Mesothelial cell of epicardium (in vitro differentiated cells): Measurements from ENCODE around the gene HS2ST1. TPM values are rescaled to one million over a fixed set of nuclear protein-coding genes. Genes with fewer than 3 reads are reported as not detected.

Experiments
- DNase-seq, 2 experiments: peaks; one replicate each; pipeline ENCODE4 v3.0.0; 2021; ENCODE audit warnings: low spot score in 2 of 2; ENCODE audit not compliant: unreplicated experiment in 2 of 2
- H3K27ac Mint-ChIP-seq: 2 replicates; pipeline ENCODE4 v1.8.0; 2021; ENCODE audit warnings: mixed read lengths
- H3K27me3 Mint-ChIP-seq: 2 replicates; pipeline ENCODE4 v1.8.0; 2021; ENCODE audit warnings: low read depth, mixed read lengths
- H3K36me3 Mint-ChIP-seq: 2 replicates; pipeline ENCODE4 v1.8.0; 2021; ENCODE audit warnings: mixed read lengths
- H3K4me1 Mint-ChIP-seq: 2 replicates; pipeline ENCODE4 v1.8.0; 2021; ENCODE audit warnings: mixed read lengths
- H3K4me3 Mint-ChIP-seq: 2 replicates; pipeline ENCODE4 v1.8.0; 2021; ENCODE audit warnings: mild to moderate bottlenecking, moderate library complexity, mixed read lengths
- H3K9me3 Mint-ChIP-seq: 2 replicates; pipeline ENCODE4 v1.8.0; 2021; ENCODE audit warnings: mixed read lengths
- total RNA-seq: library from RNA; stranded (reverse); gene quantifications from 3 replicates; pipeline ENCODE4 v1.2.1, GENCODE V29; 2021
- TF ChIP-seq, protein P1 (sequence below): fragments of 200-600 bp; sonication (generic); IDR thresholded peaks from one replicate; pipeline ENCODE4 v1.5.0; 2021; ENCODE audit warnings: antibody characterized with exemption; ENCODE audit not compliant: unreplicated experiment

HS2ST1 gene
- total RNA-seq, 1 donor from 2014 or later, result 40.2 TPM

DNA sequence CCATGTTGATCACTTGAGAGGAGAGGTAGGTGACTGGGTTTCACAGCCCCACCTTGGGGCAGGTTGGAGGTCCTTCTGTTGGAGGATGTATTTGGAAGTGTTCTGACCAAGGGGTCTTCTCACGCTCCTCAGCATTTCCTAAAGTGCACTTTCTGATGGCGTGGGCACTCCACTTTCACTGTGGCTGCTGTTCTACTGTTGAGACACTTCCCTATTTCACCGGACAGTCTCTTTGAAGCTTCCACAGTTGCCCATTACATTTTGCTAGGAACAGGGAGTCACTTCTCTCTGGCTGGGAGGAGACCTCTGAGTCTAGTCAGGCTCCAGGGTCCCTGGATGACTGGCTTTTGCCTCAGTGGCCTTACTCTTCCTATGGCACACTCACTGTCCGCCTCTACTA, 234.2 kb downstream of the HS2ST1 start:
- no peak overlapping the region for H3K27ac Mint-ChIP-seq

DNA sequence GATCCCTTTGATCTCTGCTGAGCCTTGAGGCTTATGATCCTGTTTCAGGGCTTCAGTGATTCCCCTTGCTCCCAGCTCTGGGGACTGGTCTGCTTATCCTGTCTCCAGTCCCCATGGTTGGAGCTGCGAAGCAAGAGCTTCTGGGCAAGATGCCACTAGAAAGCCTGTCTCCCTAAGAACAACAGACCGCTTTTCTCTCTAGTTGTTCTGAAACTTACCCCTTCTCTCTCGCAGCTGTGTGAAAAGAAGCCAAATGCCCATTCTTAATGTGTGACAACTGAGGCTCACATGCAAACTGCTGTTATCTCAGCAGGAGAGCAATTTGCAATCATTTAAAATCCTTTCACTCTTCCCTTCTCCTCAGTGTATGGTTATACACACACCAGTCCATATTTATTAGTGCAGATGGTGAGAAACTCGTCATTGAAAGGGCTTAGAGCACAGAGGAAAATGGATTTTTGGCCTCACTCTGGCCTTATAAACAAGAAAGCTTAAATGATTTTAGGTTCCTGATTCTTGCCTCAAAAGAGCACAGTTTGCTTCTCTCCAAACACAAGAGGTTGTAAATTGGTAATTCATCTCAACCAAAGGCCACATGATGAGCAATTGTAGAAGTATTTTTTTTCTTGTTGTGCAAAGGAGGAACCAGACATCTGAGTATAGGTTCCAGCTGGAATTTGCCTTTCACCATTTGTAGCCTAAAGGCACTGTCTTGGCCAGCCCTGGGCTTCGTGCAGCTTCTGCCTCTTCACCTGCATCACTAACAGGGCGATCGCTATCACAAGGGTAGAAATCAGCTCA, 235.0 kb downstream of the HS2ST1 start:
- H3K4me3 Mint-ChIP-seq, result no peak overlapping the region
- TF ChIP-seq, protein P1, sequence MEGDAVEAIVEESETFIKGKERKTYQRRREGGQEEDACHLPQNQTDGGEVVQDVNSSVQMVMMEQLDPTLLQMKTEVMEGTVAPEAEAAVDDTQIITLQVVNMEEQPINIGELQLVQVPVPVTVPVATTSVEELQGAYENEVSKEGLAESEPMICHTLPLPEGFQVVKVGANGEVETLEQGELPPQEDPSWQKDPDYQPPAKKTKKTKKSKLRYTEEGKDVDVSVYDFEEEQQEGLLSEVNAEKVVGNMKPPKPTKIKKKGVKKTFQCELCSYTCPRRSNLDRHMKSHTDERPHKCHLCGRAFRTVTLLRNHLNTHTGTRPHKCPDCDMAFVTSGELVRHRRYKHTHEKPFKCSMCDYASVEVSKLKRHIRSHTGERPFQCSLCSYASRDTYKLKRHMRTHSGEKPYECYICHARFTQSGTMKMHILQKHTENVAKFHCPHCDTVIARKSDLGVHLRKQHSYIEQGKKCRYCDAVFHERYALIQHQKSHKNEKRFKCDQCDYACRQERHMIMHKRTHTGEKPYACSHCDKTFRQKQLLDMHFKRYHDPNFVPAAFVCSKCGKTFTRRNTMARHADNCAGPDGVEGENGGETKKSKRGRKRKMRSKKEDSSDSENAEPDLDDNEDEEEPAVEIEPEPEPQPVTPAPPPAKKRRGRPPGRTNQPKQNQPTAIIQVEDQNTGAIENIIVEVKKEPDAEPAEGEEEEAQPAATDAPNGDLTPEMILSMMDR, result no peak
- no peaks in the 10 kb centered on the region for H3K36me3 Mint-ChIP-seq
- no peaks in the 10 kb centered on the region for H3K9me3 Mint-ChIP-seq
- no peak overlapping the region for H3K27ac Mint-ChIP-seq
- H3K27me3 Mint-ChIP-seq, result peaks cover 48% of the 10 kb centered on the region
- DNase-seq, result no peak
- peaks cover 27% of the 10 kb centered on the region for H3K4me1 Mint-ChIP-seq

More for the DNA sequence above, 234.2 kb downstream of the HS2ST1 start:
- Mint-ChIP-seq H3K9me3 (no peaks in the 10 kb centered on the region), H3K4me1 (peaks cover 27% of the 10 kb centered on the region), H3K27me3 (peaks cover 42% of the 10 kb centered on the region), H3K36me3 (no peaks in the 10 kb centered on the region), H3K4me3 (no peak overlapping the region)
- no peak for DNase-seq
- TF ChIP-seq, protein P1, result no peak

DNA sequence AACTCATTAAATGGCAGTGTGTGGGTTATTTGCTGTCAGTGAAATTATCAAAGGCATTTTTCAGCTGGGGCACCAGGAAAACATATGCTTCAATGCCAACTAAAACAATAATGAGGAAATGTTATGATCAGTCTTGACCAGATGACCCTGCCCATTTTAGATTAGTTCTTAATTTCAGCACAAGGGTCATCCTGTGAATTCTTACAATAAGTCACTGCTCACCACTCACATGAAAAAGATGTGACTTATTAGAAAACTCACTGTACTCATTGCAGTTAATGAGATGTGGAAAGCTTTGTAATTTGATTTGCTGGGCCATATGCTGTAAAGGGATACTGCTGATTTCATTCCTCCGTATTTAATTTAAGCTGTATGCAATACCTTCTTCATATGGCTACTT, 235.7 kb downstream of the HS2ST1 start:
- TF ChIP-seq, protein P1, result no peak
- Mint-ChIP-seq H3K4me3 (no peak overlapping the region), H3K27me3 (peaks cover 50% of the 10 kb centered on the region), H3K4me1 (peaks cover 33% of the 10 kb centered on the region), H3K9me3 (no peaks in the 10 kb centered on the region), H3K27ac (no peak overlapping the region), H3K36me3 (no peaks in the 10 kb centered on the region)
- DNase-seq, result no peak

DNA sequence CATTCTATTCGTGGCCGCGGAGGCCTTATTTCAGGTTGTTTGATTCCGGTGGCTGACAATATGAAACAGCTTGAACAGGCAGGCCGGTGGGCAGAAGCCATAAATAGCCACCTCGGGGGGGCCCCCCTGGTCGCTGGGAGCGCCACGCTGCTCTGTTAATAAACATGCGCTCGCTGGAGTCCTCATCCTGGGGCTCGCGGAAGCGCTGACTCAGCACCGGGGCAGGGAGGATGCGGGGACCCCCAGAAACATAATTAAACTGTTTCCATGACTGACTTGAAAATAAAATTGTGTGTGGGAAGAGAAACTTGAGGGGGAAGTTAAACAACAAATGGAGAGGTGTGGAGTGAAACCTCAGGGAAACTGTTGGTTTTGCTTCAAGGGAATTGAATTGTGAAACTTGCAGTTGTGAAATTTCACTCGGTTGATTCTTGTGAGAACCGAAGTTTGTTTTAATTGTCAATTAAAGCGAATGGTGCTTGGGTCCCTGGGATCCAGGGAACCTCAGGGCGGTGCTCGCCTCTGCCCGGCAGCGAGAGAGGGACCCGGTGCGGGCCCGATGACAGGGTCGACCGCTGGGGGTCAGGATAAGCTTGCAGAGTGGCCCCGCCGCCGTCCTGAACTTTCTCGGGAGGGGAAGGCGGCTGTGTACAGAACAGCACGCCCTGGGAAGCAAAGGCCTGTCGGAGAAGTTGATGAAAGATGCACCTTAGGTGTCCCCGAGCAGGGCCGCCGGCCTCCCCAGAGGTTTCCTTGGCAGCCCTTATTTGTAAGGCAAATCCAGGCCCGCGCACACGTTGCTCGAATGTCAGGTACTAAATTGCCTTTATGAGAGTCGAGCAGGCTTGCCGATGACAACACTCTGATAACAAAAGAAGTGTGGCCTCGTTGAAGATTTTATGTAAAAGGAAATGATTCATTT, 237.3 kb downstream of the HS2ST1 start:
- TF ChIP-seq, protein P1, result no peak
- H3K4me1 Mint-ChIP-seq, result peaks cover 37% of the 10 kb centered on the region
- H3K4me3 Mint-ChIP-seq, result peak overlapping the region; percentile 51
- H3K36me3 Mint-ChIP-seq, result no peaks in the 10 kb centered on the region
- H3K9me3 Mint-ChIP-seq, result no peaks in the 10 kb centered on the region
- peak in 1 of 2 experiments; percentile 53 for DNase-seq
- peak overlapping the region; percentile 1 for H3K27ac Mint-ChIP-seq
- H3K27me3 Mint-ChIP-seq, result peaks cover 53% of the 10 kb centered on the region

DNA sequence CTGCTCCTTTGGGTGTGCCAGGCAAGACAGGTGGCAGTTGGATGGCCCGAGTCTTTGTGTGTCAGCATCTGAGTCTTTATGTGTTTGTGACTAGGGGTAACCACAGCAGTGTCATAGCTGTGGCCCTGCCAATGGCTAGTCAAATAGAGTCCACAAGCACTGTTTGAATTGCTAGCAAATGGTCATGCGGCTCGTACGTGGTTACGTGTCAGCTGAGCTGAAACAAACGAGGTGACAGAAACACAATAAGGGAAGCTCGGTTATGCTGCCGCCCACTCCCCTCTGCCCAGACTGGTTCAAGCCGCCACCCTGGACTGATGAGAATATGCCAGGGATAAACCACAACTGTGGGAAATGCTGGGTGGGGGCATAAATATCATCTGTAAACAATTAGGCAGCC, 239.9 kb downstream of the HS2ST1 start:
- Mint-ChIP-seq H3K9me3 (no peaks in the 10 kb centered on the region), H3K27me3 (peaks cover 39% of the 10 kb centered on the region), H3K36me3 (no peaks in the 10 kb centered on the region), H3K4me3 (no peak overlapping the region), H3K4me1 (peaks cover 34% of the 10 kb centered on the region), H3K27ac (no peak overlapping the region)
- TF ChIP-seq, protein P1, result no peak
- no peak for DNase-seq
